GM12875 (cell line): Measurements from ENCODE around the gene SSBP2.
"Not testable (repeated sequence)": the region's sequence is repeated elsewhere in the genome, so short reads cannot be mapped to it uniquely, and the experiment has no call there.

ENCODE experiments used
- H3K4me3 ChIP-seq: one replicate; pipeline ENCODE4 v1.5.1; 2011; ENCODE audit warnings: low read depth, low read length, control low read depth
- TF ChIP-seq, protein P1 (sequence below): IDR thresholded peaks from 2 replicates; pipeline ENCODE4 v1.5.1; 2011; ENCODE audit warnings: low read depth, mild to moderate bottlenecking, control low read depth, inconsistent platforms, low read length, moderate library complexity, borderline replicate concordance; ENCODE audit not compliant: insufficient read depth

Gene SSBP2

DNA sequence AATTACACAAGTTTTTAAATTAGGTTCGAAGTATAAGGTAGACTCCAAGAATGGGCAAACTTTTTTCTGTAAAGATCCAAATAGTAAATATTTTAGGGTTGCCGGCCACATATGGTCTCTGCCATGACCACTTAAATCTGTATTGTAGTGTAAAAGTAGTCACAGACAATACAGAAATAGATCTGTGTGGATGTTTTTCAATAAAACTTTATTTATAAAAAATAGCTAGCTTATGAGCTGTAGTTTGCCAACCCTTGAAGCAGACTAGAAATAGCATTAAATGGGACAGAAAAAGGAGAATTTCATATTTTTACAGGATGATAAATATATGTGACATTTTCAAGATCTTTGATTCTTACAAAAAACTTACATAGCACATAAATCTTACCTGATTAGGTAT, 262.0 kb downstream of the SSBP2 start:
- TF ChIP-seq, protein P1, sequence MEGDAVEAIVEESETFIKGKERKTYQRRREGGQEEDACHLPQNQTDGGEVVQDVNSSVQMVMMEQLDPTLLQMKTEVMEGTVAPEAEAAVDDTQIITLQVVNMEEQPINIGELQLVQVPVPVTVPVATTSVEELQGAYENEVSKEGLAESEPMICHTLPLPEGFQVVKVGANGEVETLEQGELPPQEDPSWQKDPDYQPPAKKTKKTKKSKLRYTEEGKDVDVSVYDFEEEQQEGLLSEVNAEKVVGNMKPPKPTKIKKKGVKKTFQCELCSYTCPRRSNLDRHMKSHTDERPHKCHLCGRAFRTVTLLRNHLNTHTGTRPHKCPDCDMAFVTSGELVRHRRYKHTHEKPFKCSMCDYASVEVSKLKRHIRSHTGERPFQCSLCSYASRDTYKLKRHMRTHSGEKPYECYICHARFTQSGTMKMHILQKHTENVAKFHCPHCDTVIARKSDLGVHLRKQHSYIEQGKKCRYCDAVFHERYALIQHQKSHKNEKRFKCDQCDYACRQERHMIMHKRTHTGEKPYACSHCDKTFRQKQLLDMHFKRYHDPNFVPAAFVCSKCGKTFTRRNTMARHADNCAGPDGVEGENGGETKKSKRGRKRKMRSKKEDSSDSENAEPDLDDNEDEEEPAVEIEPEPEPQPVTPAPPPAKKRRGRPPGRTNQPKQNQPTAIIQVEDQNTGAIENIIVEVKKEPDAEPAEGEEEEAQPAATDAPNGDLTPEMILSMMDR, result no peak
- no peak overlapping the region for H3K4me3 ChIP-seq

DNA sequence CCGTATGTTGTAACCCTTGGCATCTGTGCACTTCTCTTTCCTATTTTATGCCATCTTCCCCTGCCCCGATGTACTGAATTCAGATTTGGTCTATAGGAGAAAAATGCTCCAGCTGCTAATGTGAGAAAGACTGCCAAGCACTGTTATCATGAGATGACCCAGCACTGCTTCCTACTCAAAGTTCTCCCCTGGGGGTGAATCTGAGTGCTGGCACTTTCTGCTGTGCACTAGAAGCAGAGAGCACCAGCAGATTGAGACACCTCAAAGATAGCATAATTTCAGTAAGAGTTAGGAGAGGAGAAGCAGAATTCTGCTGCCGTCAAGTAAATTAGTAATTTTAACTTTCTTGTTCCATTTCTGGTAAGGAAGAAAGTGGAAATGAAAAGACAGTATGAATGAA, 264.2 kb downstream of the SSBP2 start:
- TF ChIP-seq, protein P1, result no peak
- H3K4me3 ChIP-seq, result no peak overlapping the region

DNA sequence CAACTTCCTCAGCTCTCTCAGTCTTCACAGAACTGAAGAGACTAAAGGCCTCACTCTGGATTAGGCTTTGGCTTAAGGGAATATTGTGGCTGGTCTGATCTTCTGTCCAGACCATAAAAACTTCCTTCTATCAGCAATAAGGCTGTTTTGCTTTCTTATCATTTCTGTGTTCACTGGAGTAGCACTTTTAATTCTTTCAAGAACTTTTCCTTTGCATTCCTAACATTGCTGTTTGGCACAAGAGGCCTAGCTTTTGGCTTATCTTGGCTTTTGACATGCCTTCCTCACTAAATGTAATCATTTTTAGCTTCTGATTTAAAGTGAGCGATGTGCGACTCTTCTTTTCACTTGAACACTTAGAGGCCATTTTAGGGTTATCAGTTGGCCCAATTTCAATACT, 268.3 kb downstream of the SSBP2 start:
- H3K4me3 ChIP-seq, result no peak overlapping the region
- TF ChIP-seq, protein P1, result no peak

DNA sequence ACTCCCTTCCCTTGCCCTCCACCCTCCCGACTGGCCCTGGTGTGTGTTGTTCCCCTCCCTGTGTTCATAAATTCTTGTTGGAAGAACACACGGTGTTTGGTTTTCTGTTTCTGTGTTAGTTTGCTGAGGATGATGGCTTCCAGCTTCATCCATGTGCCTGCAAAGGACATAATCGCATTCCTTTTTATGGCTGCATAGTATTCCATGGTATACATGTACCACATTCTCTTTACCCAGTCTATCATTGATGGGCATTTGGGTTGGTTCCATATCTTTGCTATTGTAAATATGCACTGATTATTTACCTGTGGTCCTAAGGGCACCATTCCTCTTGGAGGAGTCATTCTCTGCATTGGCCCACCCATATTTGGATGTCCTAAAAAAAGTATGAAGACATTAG, 277.5 kb downstream of the SSBP2 start:
- not testable (repeated sequence) for H3K4me3 ChIP-seq

DNA sequence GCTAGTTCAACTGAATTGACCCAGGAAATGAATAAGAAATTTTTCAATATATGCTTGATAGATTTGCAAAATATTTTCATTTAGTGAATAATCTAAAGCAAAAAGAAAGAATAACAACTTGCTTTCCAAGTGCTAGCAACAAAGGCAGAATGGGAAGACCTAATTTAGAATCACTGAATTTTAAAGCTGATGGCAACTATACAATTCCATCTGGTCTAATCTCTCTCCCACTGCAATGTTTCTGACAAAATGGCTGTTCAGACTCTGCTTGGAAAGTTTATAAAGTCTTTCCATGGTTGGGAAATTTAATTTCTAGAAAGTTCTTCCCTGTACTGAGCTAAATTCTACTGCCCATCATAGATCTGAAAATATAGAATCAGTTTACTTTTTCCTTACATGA, 281.2 kb downstream of the SSBP2 start:
- H3K4me3 ChIP-seq, result no peak overlapping the region
- TF ChIP-seq, protein P1, result no peak

DNA sequence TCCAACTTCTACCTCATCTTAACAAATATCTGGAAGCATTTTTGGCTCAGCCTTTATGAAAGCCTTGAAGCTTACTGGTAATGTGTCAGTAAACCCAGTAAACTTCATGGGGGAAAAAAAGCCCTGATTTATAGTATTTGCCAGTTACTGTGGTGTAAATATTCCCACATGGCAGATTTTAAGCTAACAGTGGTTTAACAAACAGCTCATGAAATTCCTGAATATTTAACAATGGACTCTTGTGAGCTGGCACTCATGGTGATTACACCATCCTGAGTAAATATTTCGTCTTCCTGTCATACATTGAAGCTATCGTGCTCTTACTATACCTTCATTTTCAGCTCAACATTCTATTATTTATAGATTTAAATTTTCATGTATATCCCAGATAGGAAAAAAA, 300.0 kb downstream of the SSBP2 start:
- TF ChIP-seq, protein P1, result no peak

DNA sequence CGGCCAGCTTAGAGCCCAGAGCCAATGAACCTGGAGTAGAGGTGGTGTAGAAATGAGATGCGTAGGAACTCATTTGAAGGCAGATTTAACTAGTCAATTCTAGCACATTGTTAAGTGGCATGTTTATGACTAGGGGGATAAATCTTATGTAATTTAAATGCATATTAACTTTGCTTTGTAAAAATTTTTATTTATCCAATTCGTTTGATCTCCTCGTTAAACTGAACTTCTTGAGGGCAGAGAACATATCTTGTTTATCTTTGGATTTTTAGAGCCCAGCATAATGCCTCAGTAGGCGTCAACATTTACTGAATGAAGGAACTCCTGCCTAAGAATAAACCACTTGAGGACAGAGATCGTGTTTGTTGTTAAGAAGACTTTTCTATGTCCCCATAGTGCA, 315.9 kb downstream of the SSBP2 start:
- TF ChIP-seq, protein P1, result no peak
- no peak overlapping the region for H3K4me3 ChIP-seq

More for the DNA sequence above, 300.0 kb downstream of the SSBP2 start:
- no peak overlapping the region for H3K4me3 ChIP-seq

DNA sequence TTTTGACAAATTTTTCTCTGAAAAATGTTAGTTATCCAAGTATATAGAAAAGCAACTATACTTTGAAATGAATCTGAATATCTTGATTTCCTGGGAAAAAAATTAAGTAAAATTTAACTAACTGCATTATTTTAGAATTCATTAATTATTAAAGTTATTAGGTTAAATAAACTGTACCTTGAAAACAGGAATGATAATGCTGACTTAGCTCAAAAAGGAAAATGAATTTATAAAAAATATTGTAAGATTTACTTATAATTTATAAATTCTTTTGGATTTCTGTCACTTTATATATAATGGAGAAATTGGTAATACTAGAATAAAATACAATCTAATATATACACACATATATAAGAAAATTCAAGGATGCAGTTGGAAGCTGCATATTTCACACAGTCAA, 320.9 kb downstream of the SSBP2 start:
- no peak overlapping the region for H3K4me3 ChIP-seq
- TF ChIP-seq, protein P1, result no peak
